WTC11 (cell line): ENCODE data around the gene ETV6. TPM values are rescaled to one million over a fixed set of nuclear protein-coding genes. Genes with fewer than 3 reads are reported as not detected.

Experiments used
- ATAC-seq: fragments of 200-7000 bp; cut with Tn5 transposase; 2 replicates; pipeline ENCODE4 v1.10.0; 2021; ENCODE audit warnings: mild to moderate bottlenecking, moderate library complexity
- CTCF ChIA-PET: fragments of 300-600 bp; sonication (Branson Sonifier 250); formaldehyde crosslinking; loops from one replicate; lab custom pipeline; 2021; ENCODE audit warnings: antibody characterized with exemption; lab: Charles Lee
- POLR2A ChIA-PET: fragments of 350-600 bp; sonication (Branson Sonifier 250); formaldehyde crosslinking; loops from one replicate; lab custom pipeline; 2021; ENCODE audit warnings: antibody characterized with exemption; lab: Charles Lee
- DNase-seq: peaks from one replicate; pipeline ENCODE4 v3.0.0; 2021; ENCODE audit warnings: low spot score
- H3K27ac Mint-ChIP-seq: 2 replicates; pipeline ENCODE4 v1.8.0; 2021; ENCODE audit warnings: mixed read lengths
- H3K27me3 Mint-ChIP-seq: 2 replicates; pipeline ENCODE4 v1.8.0; 2021; ENCODE audit warnings: low read depth, mild to moderate bottlenecking, moderate library complexity, mixed read lengths
- H3K36me3 Mint-ChIP-seq: 2 replicates; pipeline ENCODE4 v1.8.0; 2021; ENCODE audit warnings: mixed read lengths
- H3K4me1 Mint-ChIP-seq: 2 replicates; pipeline ENCODE4 v1.8.0; 2022; ENCODE audit warnings: mixed read lengths
- H3K4me3 Mint-ChIP-seq: 2 replicates; pipeline ENCODE4 v1.8.0; 2021; ENCODE audit warnings: mild to moderate bottlenecking, moderate library complexity, mixed read lengths
- H3K9me3 Mint-ChIP-seq: 2 replicates; pipeline ENCODE4 v1.8.0; 2021; ENCODE audit warnings: mixed read lengths
- AR ChIP-seq: fragments of 250-450 bp; sonication (Bioruptor Pico); IDR thresholded peaks from 2 replicates; pipeline ENCODE4 v1.9.0; 2021; ENCODE audit warnings: mild to moderate bottlenecking
- ATF2 ChIP-seq: sonication (generic); formaldehyde crosslinking; IDR thresholded peaks from 2 replicates; pipeline ENCODE4 v1.8.1; 2022; ENCODE audit warnings: low read depth, missing genetic modification reagents, borderline replicate concordance
- ATF3 ChIP-seq: sonication (generic); formaldehyde crosslinking; conservative IDR thresholded peaks from 2 replicates; pipeline ENCODE4 v1.8.1; 2022; ENCODE audit warnings: mild to moderate bottlenecking, missing genetic modification reagents
- E2F5 ChIP-seq: sonication (generic); formaldehyde crosslinking; IDR thresholded peaks from 2 replicates; pipeline ENCODE4 v1.8.1; 2022; ENCODE audit warnings: mild to moderate bottlenecking, moderate library complexity, missing genetic modification reagents
- GRHL2 ChIP-seq: fragments of 250-450 bp; sonication (Bioruptor Pico); IDR thresholded peaks from 2 replicates; pipeline ENCODE4 v1.8.0; 2022; ENCODE audit warnings: mild to moderate bottlenecking, moderate library complexity; ENCODE audit not compliant: insufficient replicate concordance, severe bottlenecking
- OVOL2 ChIP-seq: fragments of 250-450 bp; sonication (Bioruptor Pico); IDR thresholded peaks from 2 replicates; pipeline ENCODE4 v1.9.0; 2021; ENCODE audit warnings: mild to moderate bottlenecking, borderline replicate concordance
- TP53 ChIP-seq: sonication (generic); formaldehyde crosslinking; IDR thresholded peaks from 2 replicates; pipeline ENCODE4 v1.8.1; 2023; ENCODE audit warnings: mild to moderate bottlenecking, missing genetic modification reagents
- ZBTB21 ChIP-seq: sonication (generic); formaldehyde crosslinking; IDR thresholded peaks from 2 replicates; pipeline ENCODE4 v1.8.1; 2023; ENCODE audit warnings: mild to moderate bottlenecking, missing genetic modification reagents, borderline replicate concordance
- ZNF138 ChIP-seq: sonication (generic); formaldehyde crosslinking; conservative IDR thresholded peaks from 2 replicates; pipeline ENCODE4 v1.8.1; 2022; ENCODE audit warnings: mild to moderate bottlenecking, moderate library complexity, missing genetic modification reagents
- ZNF396 ChIP-seq: fragments of 250-450 bp; sonication (Bioruptor Pico); IDR thresholded peaks from 2 replicates; pipeline ENCODE4 v1.8.0; 2021; ENCODE audit warnings: mild to moderate bottlenecking, moderate library complexity, borderline replicate concordance
- ZNF512 ChIP-seq: sonication (generic); formaldehyde crosslinking; IDR thresholded peaks from 2 replicates; pipeline ENCODE4 v1.8.1; 2022; ENCODE audit warnings: missing genetic modification reagents, borderline replicate concordance
- total RNA-seq: library from RNA; stranded (reverse); gene quantifications from 3 replicates; pipeline ENCODE4 v1.2.3, GENCODE V29; 2021
- TF ChIP-seq, protein P1 (sequence below): sonication (generic); formaldehyde crosslinking; IDR thresholded peaks from 2 replicates; pipeline ENCODE4 v1.8.1; 2023; ENCODE audit warnings: mild to moderate bottlenecking, missing genetic modification reagents, moderate library complexity
- TF ChIP-seq, protein P2 (sequence below): sonication (generic); formaldehyde crosslinking; IDR thresholded peaks from 2 replicates; pipeline ENCODE4 v1.8.0; 2022; ENCODE audit warnings: mild to moderate bottlenecking, missing genetic modification reagents
- TF ChIP-seq, protein P3 (sequence below): sonication (generic); formaldehyde crosslinking; IDR thresholded peaks from 2 replicates; pipeline ENCODE4 v1.8.1; 2023; ENCODE audit warnings: mild to moderate bottlenecking, missing genetic modification reagents, moderate library complexity
- TF ChIP-seq, protein P4 (sequence below): fragments of 200-600 bp; IDR thresholded peaks from 2 replicates; pipeline ENCODE4 v1.8.0; 2022; ENCODE audit warnings: antibody characterized with exemption

The ETV6 gene
- total RNA-seq, 1 experiment from 2014 or later: 23.5 TPM

GRCh38 chr12:11863478-11863906 lies 214.0 kb downstream of the ETV6 start:
- no peak for ATAC-seq
- POLR2A ChIA-PET: interaction anchor here (0.6 kb wide), 1 partner anchor 268 kb away, joined by 4 read pairs; no protein-coding TSS in a partner anchor
- H3K36me3 Mint-ChIP-seq: peaks cover 43% of the 10 kb centered on the region

DNA sequence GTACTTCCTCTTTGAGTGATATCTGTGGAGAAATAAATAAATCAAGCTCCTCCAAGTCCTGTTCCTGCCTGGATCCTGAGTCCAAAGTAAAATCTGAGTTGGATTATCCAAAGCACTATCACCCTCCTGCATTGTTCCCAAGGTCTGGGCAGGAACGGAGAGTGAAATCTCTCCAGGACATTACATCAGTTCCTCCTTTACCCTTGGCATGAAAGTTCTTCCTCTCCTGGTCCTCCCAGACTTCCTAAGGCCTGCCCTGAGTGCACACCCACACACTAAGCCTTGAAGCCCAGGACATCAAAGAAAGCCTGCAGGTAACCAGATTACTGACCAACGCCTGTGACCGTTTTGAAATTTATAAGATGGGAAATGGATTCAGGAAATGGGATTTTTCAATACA lies 214.5 kb downstream of the ETV6 start:
- Mint-ChIP-seq H3K27ac (peak overlapping the region; percentile 13; the same call in 1 of the 2 replicates), H3K9me3 (peaks cover 27% of the 10 kb centered on the region), H3K4me3 (no peak overlapping the region), H3K4me1 (peaks cover 45% of the 10 kb centered on the region), H3K36me3 (peaks cover 40% of the 10 kb centered on the region), H3K27me3 (no peaks in the 10 kb centered on the region)
- POLR2A ChIA-PET: interaction anchor here (0.6 kb wide), 1 partner anchor 267 kb away, joined by 4 read pairs; no protein-coding TSS in a partner anchor
- CTCF ChIA-PET: no interaction called here
- ATAC-seq (no peak), DNase-seq (no peak)
- TF ChIP-seq, protein P1, sequence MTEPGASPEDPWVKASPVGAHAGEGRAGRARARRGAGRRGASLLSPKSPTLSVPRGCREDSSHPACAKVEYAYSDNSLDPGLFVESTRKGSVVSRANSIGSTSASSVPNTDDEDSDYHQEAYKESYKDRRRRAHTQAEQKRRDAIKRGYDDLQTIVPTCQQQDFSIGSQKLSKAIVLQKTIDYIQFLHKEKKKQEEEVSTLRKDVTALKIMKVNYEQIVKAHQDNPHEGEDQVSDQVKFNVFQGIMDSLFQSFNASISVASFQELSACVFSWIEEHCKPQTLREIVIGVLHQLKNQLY (CRISPR knock-in tag): no peak
- TF ChIP-seq OVOL2 (CRISPR knock-in tag) (no peak), ZNF512 (CRISPR knock-in tag) (no peak), ZNF396 (CRISPR knock-in tag) (no peak)
- TF ChIP-seq, protein P2, sequence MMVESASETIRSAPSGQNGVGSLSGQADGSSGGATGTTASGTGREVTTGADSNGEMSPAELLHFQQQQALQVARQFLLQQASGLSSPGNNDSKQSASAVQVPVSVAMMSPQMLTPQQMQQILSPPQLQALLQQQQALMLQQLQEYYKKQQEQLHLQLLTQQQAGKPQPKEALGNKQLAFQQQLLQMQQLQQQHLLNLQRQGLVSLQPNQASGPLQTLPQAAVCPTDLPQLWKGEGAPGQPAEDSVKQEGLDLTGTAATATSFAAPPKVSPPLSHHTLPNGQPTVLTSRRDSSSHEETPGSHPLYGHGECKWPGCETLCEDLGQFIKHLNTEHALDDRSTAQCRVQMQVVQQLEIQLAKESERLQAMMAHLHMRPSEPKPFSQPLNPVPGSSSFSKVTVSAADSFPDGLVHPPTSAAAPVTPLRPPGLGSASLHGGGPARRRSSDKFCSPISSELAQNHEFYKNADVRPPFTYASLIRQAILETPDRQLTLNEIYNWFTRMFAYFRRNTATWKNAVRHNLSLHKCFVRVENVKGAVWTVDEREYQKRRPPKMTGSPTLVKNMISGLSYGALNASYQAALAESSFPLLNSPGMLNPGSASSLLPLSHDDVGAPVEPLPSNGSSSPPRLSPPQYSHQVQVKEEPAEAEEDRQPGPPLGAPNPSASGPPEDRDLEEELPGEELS (CRISPR knock-in tag): no peak

More at GRCh38 chr12:11863478-11863906, 214.0 kb downstream of the ETV6 start:
- no peak for DNase-seq
- no peaks in the 10 kb centered on the region for H3K27me3 Mint-ChIP-seq
- CTCF ChIA-PET: no interaction called here
- peaks cover 27% of the 10 kb centered on the region for H3K9me3 Mint-ChIP-seq
- TF ChIP-seq TP53: no peak
- TF ChIP-seq E2F5 (CRISPR knock-in tag): no peak
- TF ChIP-seq, protein P3, sequence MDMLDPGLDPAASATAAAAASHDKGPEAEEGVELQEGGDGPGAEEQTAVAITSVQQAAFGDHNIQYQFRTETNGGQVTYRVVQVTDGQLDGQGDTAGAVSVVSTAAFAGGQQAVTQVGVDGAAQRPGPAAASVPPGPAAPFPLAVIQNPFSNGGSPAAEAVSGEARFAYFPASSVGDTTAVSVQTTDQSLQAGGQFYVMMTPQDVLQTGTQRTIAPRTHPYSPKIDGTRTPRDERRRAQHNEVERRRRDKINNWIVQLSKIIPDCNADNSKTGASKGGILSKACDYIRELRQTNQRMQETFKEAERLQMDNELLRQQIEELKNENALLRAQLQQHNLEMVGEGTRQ (CRISPR knock-in tag): no peak
- TF ChIP-seq ZNF138: no peak
- TF ChIP-seq, protein P4, sequence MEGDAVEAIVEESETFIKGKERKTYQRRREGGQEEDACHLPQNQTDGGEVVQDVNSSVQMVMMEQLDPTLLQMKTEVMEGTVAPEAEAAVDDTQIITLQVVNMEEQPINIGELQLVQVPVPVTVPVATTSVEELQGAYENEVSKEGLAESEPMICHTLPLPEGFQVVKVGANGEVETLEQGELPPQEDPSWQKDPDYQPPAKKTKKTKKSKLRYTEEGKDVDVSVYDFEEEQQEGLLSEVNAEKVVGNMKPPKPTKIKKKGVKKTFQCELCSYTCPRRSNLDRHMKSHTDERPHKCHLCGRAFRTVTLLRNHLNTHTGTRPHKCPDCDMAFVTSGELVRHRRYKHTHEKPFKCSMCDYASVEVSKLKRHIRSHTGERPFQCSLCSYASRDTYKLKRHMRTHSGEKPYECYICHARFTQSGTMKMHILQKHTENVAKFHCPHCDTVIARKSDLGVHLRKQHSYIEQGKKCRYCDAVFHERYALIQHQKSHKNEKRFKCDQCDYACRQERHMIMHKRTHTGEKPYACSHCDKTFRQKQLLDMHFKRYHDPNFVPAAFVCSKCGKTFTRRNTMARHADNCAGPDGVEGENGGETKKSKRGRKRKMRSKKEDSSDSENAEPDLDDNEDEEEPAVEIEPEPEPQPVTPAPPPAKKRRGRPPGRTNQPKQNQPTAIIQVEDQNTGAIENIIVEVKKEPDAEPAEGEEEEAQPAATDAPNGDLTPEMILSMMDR: no peak
- no peak for TF ChIP-seq ATF3 (CRISPR knock-in tag)
- no peak for TF ChIP-seq AR (CRISPR knock-in tag)
- TF ChIP-seq ATF2 (CRISPR knock-in tag): no peak
- TF ChIP-seq GRHL2: no peak
- no peak for TF ChIP-seq ZBTB21 (CRISPR knock-in tag)
- H3K4me3 Mint-ChIP-seq: no peak overlapping the region
- H3K4me1 Mint-ChIP-seq: peaks cover 49% of the 10 kb centered on the region
- H3K27ac Mint-ChIP-seq: peak overlapping the region; percentile 94
